Loucy (cell line): ENCODE measurements around the gene ABCC3.

Source experiments
- H2AFZ ChIP-seq: fragments of 200-600 bp; sonication (generic); 2 replicates; pipeline ENCODE4 v1.6.0; 2016; ENCODE audit warnings: antibody characterized with exemption, mild to moderate bottlenecking, low read length, moderate library complexity
- H3F3A ChIP-seq: fragments of 200-600 bp; 2 replicates; pipeline ENCODE4 v1.6.0; 2016; ENCODE audit warnings: antibody characterized with exemption, low read depth, mild to moderate bottlenecking
- H3K27me3 ChIP-seq: fragments of 200-600 bp; sonication (generic); 2 replicates; pipeline ENCODE4 v1.6.1; 2014; ENCODE audit warnings: low read length, mild to moderate bottlenecking; ENCODE audit not compliant: insufficient read depth, poor library complexity, severe bottlenecking
- H3K36me3 ChIP-seq: fragments of 200-600 bp; sonication (generic); 2 replicates; pipeline ENCODE4 v1.6.1; 2016; ENCODE audit warnings: low read length; ENCODE audit not compliant: insufficient read depth
- H3K4me1 ChIP-seq: fragments of 200-600 bp; sonication (generic); 2 replicates; pipeline ENCODE4 v1.5.1; 2014; ENCODE audit warnings: low read length, mild to moderate bottlenecking; ENCODE audit not compliant: insufficient read depth, poor library complexity, severe bottlenecking
- H3K4me2 ChIP-seq: fragments of 200-600 bp; sonication (generic); 2 replicates; pipeline ENCODE4 v1.6.0; 2014; ENCODE audit warnings: antibody characterized with exemption, low read length, low read depth, mild to moderate bottlenecking; ENCODE audit not compliant: poor library complexity, severe bottlenecking
- H3K4me3 ChIP-seq: fragments of 200-600 bp; sonication (generic); 2 replicates; pipeline ENCODE4 v1.5.1; 2014; ENCODE audit warnings: low read length, mild to moderate bottlenecking, mixed read lengths; ENCODE audit not compliant: poor library complexity, severe bottlenecking
- H3K79me2 ChIP-seq: fragments of 200-600 bp; sonication (generic); 2 replicates; pipeline ENCODE4 v1.6.1; 2014; ENCODE audit warnings: low read length; ENCODE audit not compliant: insufficient read depth
- H3K9ac ChIP-seq: fragments of 200-600 bp; sonication (generic); 2 replicates; pipeline ENCODE4 v1.6.0; 2014; ENCODE audit warnings: mild to moderate bottlenecking, low read depth, low read length, moderate library complexity; ENCODE audit not compliant: poor library complexity, severe bottlenecking
- H3K9me2 ChIP-seq: fragments of 200-600 bp; sonication (generic); replicated peaks from 2 replicates; pipeline ENCODE4 v1.6.1; 2016; ENCODE audit warnings: low read depth, low read length, mixed read lengths
- H3K9me3 ChIP-seq: fragments of 200-600 bp; sonication (generic); 2 replicates; pipeline ENCODE4 v1.6.1; 2014; ENCODE audit warnings: mild to moderate bottlenecking, antibody characterized with exemption, low read length, low read depth; ENCODE audit not compliant: insufficient read depth
- H4K20me1 ChIP-seq: fragments of 200-600 bp; sonication (generic); 2 replicates; pipeline ENCODE4 v1.6.0; 2014; ENCODE audit warnings: antibody characterized with exemption, low read length, mild to moderate bottlenecking; ENCODE audit not compliant: insufficient read depth, poor library complexity, severe bottlenecking
- EZH2phosphoT487 ChIP-seq: fragments of 200-600 bp; IDR thresholded peaks from 2 replicates; pipeline ENCODE4 v1.6.1; 2018; ENCODE audit warnings: antibody characterized with exemption, mild to moderate bottlenecking, moderate library complexity, borderline replicate concordance
- TF ChIP-seq, protein P1 (sequence below): fragments of 200-600 bp; sonication (generic); conservative IDR thresholded peaks from 2 replicates; pipeline ENCODE4 v1.5.1; 2014; ENCODE audit warnings: mild to moderate bottlenecking, antibody characterized with exemption, low read length

Gene ABCC3

DNA sequence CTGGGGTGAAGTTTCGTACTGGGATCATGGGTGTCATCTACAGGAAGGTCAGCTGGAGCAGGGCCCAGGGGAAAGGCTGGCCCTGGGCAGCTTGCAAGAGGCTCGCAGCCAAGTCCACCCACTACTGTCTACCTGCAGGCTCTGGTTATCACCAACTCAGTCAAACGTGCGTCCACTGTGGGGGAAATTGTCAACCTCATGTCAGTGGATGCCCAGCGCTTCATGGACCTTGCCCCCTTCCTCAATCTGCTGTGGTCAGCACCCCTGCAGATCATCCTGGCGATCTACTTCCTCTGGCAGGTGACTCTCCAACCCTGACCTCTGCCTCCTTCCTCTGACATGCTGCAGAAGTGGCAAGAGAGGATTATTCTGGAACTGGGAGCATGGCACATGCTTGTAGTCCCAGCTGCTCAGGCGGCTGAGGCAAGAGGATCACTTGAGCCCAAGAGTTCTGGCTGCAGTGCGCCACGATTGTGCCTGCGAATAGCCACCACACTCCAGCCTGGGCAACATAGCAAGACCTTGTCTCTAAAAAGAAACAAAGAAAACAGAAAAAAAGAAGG is 29.2 kb downstream of the ABCC3 start:
- H3K4me1 ChIP-seq, result peaks cover 36% of the 10 kb centered on the region
- H4K20me1 ChIP-seq, result no peaks in the 10 kb centered on the region
- TF ChIP-seq EZH2phosphoT487, result no peak
- TF ChIP-seq, protein P1, sequence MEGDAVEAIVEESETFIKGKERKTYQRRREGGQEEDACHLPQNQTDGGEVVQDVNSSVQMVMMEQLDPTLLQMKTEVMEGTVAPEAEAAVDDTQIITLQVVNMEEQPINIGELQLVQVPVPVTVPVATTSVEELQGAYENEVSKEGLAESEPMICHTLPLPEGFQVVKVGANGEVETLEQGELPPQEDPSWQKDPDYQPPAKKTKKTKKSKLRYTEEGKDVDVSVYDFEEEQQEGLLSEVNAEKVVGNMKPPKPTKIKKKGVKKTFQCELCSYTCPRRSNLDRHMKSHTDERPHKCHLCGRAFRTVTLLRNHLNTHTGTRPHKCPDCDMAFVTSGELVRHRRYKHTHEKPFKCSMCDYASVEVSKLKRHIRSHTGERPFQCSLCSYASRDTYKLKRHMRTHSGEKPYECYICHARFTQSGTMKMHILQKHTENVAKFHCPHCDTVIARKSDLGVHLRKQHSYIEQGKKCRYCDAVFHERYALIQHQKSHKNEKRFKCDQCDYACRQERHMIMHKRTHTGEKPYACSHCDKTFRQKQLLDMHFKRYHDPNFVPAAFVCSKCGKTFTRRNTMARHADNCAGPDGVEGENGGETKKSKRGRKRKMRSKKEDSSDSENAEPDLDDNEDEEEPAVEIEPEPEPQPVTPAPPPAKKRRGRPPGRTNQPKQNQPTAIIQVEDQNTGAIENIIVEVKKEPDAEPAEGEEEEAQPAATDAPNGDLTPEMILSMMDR, result no peak
- H3K4me3 ChIP-seq, result no peak overlapping the region
- H3F3A ChIP-seq, result no peaks in the 10 kb centered on the region
- no peaks in the 10 kb centered on the region for H3K27me3 ChIP-seq
- no peaks in the 10 kb centered on the region for H3K9me3 ChIP-seq
- peak overlapping the region; percentile 2 for H3K9ac ChIP-seq
- no peak overlapping the region for H2AFZ ChIP-seq
- no peak overlapping the region for H3K4me2 ChIP-seq
- no peaks in the 10 kb centered on the region for H3K79me2 ChIP-seq
- H3K9me2 ChIP-seq, result no peaks in the 10 kb centered on the region
- no peaks in the 10 kb centered on the region for H3K36me3 ChIP-seq

DNA sequence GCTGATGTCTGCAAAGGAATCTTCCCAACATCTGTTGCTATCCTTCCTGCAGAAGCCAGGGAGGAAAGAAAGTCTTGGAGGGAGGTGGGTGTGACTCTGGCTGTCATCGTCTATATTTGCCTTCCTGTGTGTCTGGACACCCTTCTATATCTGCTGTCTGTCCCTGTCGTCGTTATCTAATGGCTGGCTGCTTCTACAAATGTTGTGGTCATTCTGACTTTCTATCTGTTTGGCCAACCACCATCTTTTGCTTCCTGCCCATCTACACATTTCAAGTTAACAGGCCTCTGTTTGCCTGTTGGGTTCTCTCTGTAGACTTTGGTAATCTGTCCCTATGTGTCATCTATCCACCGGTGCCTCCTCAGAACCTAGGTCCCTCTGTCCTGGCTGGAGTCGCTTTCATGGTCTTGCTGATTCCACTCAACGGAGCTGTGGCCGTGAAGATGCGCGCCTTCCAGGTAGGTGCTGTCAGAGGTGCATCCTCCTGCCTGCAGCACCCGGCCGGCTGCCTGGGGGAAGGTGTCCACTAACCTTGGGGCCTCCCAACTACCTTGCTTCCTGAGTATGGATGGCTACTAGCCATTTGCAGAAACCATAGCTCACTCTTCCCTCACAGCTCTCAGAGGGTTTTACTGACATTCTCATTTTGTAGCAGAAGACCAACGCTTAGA is 30.2 kb downstream of the ABCC3 start:
- H3K9ac ChIP-seq, result no peak overlapping the region
- H3K4me1 ChIP-seq, result peaks cover 36% of the 10 kb centered on the region
- no peak for TF ChIP-seq EZH2phosphoT487
- TF ChIP-seq, protein P1, result no peak
- no peaks in the 10 kb centered on the region for H3K27me3 ChIP-seq
- no peaks in the 10 kb centered on the region for H3K36me3 ChIP-seq
- H3K79me2 ChIP-seq, result no peaks in the 10 kb centered on the region
- no peaks in the 10 kb centered on the region for H3K9me2 ChIP-seq
- H2AFZ ChIP-seq, result no peak overlapping the region
- H3K9me3 ChIP-seq, result no peaks in the 10 kb centered on the region
- H3F3A ChIP-seq, result no peaks in the 10 kb centered on the region
- no peak overlapping the region for H3K4me3 ChIP-seq
- H3K4me2 ChIP-seq, result no peak overlapping the region
- no peaks in the 10 kb centered on the region for H4K20me1 ChIP-seq

DNA sequence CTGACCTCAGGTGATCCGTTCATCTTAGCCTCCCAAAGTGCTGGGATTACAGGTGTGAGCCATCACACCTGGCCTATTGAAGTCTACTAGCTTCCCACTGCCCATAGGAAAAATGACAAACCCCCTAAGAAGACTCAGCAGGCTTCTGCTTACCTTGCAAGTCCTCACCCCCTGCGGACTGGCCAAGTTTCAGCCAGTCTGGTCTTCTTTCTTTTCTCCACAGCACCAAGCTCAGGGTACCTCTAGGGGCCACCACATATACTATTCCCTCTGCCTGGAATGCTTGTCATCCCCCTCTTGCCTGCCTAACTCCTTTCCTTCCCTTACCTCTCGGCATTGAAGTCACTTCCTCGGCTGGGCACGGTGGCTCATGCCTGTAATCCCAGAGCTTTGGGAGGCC is 31.2 kb downstream of the ABCC3 start:
- Histone ChIP-seq H4K20me1 (no peaks in the 10 kb centered on the region), H3K4me2 (no peak overlapping the region), H2AFZ (no peak overlapping the region), H3F3A (no peaks in the 10 kb centered on the region), H3K79me2 (no peaks in the 10 kb centered on the region), H3K9ac (no peak overlapping the region), H3K4me1 (peaks cover 28% of the 10 kb centered on the region), H3K9me3 (no peaks in the 10 kb centered on the region), H3K36me3 (no peaks in the 10 kb centered on the region), H3K9me2 (no peaks in the 10 kb centered on the region), H3K27me3 (no peaks in the 10 kb centered on the region), H3K4me3 (no peak overlapping the region)
- no peak for TF ChIP-seq EZH2phosphoT487
- TF ChIP-seq, protein P1, result no peak
